ENCODE results near the gene CCND1.
A peak's percentile ranks its signal among the peaks of the same experiment; 100 is the strongest.

CCND1 gene

DNA sequence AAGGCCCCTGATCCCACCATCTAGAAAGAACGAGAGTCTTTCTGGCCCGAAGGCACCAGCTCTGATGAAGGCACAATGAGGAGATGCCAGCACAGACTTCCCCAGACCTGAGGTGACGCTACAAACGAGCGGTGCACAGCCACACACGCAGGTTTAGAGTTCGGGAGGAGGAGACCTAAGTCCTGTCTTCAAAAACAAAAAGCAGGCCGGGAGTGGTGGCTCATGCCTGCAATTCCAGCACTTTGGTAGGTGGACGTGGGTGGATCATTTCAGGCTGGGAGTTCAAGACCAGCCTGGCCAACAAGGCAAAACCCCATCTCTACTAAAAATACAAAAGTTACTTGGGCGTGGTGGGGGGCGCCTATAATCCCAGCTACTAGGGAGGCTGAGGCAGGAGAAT is 24.7 kb downstream of the CCND1 start:
- Histone ChIP-seq H3K27ac (no peak overlapping the region), H3K9ac (no peak overlapping the region), H3K9me3 (no peaks in the 10 kb centered on the region), H3K36me3 (peaks cover 48% of the 10 kb centered on the region), H3K4me1 (peaks cover 80% of the 10 kb centered on the region), H3K27me3 (no peaks in the 10 kb centered on the region), H3K4me2 (no peak overlapping the region), H4K20me1 (peaks cover 82% of the 10 kb centered on the region), H3K4me3 (no peak overlapping the region)
- TF ChIP-seq Cebpa-rat (IDR thresholded peaks at IDR 0.05) = no peak

DNA sequence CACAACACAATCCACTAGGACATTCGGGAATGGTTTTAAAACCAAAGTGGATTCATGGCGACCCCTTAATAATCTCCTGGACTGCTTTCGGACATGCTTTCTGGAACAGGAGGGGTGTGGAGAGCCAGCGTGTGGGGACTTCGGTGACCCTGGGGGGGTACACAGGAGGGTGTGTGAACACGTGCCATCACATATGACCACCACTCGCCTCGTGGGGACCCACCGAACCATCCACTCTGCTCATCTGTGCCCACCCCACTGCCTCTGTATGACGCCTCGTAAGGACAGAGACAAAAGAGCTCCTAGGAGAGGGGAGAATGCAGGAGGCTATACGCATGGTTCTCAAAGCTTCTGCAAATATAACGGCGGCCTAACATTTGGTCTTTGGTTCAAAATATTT is 25.3 kb downstream of the CCND1 start:
- H3K4me3 ChIP-seq = no peak overlapping the region
- no peaks in the 10 kb centered on the region for H3K9me3 ChIP-seq
- no peaks in the 10 kb centered on the region for H3K27me3 ChIP-seq
- peaks cover 88% of the 10 kb centered on the region for H4K20me1 ChIP-seq
- no peak overlapping the region for H3K4me2 ChIP-seq
- H3K36me3 ChIP-seq = peaks cover 54% of the 10 kb centered on the region
- no peak for TF ChIP-seq Cebpa-rat (IDR thresholded peaks at IDR 0.05)
- no peak overlapping the region for H3K27ac ChIP-seq
- no peak overlapping the region for H3K9ac ChIP-seq
- peaks cover 79% of the 10 kb centered on the region for H3K4me1 ChIP-seq

DNA sequence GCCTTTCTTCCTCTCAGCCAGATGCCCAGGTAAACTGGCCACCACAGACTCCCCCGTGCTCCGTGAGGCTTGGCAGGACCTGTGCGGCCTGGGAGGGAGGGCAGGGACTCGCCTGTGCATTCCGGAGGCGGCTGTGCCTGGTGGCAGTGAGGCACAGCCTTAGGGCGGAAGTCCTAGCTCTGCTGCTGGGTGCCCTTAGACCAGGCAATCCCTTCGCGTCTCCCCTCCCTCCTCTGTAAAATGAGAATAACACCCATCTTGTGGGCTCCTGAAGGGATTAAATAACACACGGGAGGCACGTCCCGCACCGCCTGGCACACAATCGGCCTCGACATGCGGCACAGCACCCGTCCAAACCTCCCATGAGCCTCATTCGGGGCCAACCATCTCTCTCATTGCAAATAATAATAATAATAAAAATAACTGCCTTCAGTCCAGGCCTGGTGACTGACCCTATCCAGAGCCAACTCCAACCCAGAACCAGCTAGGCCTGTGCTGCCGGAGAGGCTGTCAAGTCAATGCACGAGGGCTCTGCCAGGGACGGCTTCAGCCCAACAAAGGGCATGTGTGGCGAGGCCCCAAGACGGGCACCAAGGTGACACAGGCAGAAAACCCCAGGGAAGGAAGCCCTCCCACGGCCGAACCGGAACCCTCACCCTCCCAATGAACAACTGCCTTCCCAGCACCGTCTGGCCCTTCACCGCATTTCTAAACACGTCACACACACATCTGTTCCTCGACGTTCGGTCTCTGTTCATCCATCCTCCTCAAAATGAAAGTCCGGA is 26.0 kb downstream of the CCND1 start:
- Histone ChIP-seq H3K9me3 (no peaks in the 10 kb centered on the region), H4K20me1 (peaks cover 95% of the 10 kb centered on the region), H3K27me3 (no peaks in the 10 kb centered on the region), H3K4me1 (peaks cover 73% of the 10 kb centered on the region), H3K4me2 (no peak overlapping the region), H3K4me3 (no peak overlapping the region), H3K36me3 (peaks cover 61% of the 10 kb centered on the region), H3K9ac (no peak overlapping the region), H3K27ac (no peak overlapping the region)
- TF ChIP-seq Cebpa-rat (IDR thresholded peaks at IDR 0.05) = no peak

DNA sequence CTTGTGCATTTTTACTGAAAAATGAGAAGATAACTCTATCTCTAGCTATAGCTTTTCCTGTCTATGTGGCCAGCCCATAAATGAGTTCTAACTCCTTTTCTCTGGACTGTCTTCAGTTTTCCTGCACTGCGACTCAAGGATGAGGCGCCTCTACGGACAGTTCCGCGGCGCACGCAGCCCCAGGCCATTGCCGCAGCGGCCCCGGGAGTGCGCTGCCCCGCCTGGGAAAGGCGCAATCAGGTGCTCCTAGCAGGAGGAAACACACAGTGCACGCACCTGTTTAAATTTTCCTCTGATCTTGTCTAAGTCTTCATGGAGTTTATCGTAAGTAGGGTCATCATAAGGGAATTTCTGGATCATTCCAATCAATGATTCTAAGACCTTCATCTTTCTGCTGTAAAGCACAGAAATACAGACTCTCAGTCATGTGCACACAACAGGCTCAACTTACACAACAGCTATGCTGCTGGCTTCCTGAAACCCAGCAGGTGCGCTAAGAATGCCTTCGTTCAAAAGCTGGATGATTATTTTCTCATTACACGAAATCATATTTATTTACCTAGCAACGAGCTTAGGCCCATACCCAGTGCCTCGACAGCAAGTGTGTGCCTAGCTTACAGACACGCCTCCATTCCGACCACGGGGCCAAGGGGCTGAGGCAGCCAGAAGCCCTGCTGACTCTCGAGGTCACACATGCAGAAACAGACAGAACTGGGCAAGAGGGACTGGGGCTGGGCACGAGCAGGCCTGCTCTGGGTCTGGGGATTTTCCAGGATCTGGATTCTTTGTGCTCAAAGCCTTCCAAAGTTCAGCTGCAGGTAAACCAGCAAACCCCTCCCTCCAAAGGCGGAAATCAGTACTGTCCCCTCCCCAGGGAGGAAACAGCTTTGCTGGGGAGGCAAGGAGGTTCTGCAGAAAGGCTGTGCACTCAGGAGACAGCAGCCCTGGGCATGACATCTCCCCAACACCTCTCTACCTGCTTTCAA is 27.0 kb downstream of the CCND1 start:
- H3K4me1 ChIP-seq = peaks cover 63% of the 10 kb centered on the region
- no peaks in the 10 kb centered on the region for H3K9me3 ChIP-seq
- no peak overlapping the region for H3K27ac ChIP-seq
- H4K20me1 ChIP-seq = peaks cover 96% of the 10 kb centered on the region
- peak overlapping the region; percentile 52 for H3K4me2 ChIP-seq
- no peaks in the 10 kb centered on the region for H3K27me3 ChIP-seq
- H3K9ac ChIP-seq = peak overlapping the region; percentile 69
- peaks cover 71% of the 10 kb centered on the region for H3K36me3 ChIP-seq
- no peak for TF ChIP-seq Cebpa-rat (IDR thresholded peaks at IDR 0.05)
- H3K4me3 ChIP-seq = no peak overlapping the region

DNA sequence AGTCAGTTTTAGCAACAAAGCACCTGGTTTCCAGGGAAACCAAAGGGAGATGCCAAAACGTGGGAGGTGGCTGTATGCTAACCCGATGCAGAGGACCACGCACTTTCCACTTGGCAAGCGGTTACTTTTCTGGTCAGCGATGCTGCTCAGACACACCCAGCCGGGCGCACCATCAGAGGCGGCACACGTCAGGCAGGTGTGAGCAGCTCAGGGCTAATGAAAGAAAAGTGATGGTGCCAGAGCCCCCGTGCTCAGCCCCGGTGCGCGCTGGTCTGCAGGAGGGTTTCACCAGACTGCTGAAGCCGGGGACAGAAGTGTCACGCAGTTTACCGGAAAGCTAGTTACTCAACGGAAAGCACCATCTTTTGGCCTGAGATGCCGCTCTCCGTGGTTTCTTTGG is 28.5 kb downstream of the CCND1 start:
- Histone ChIP-seq H3K27me3 (no peaks in the 10 kb centered on the region), H3K4me3 (no peak overlapping the region), H3K9ac (no peak overlapping the region), H3K4me1 (peaks cover 63% of the 10 kb centered on the region), H3K27ac (no peak overlapping the region), H4K20me1 (peaks cover 96% of the 10 kb centered on the region), H3K36me3 (peaks cover 67% of the 10 kb centered on the region), H3K4me2 (no peak overlapping the region), H3K9me3 (no peaks in the 10 kb centered on the region)
- no peak for TF ChIP-seq Cebpa-rat (IDR thresholded peaks at IDR 0.05)

DNA sequence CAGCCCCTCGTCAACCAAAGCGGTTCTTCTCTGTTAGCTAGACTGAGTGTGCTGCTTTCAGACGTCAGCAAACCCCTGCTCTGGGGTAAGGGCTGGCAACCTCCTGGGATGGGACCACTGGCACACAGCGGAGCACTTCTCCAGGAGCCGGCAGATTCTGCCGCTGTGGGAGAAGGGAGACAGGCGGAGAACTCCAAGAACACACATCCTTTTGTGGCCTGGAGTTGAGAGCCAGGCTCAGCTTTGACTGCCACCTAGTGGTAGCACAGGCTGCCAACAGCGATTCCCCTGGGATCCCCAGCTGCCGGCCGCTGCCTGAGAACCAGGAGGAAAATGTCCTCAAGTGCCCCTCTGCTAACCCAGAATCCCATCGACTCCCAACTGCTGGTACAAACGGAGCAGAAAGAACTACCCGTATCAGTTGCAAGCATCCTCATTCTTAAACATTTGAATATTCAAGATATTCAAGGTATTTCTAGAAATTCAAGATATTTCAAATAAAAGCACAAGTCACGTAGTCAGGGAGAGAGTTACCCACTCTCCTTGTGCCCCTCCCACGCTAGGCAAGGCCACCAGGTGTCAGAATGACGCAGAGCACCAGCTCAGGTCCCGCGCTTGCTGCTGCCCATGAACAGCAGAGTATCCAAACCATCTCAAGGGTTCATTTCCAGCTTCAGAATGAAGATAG is 29.3 kb downstream of the CCND1 start:
- Histone ChIP-seq H3K4me3 (no peak overlapping the region), H3K27me3 (no peaks in the 10 kb centered on the region), H3K36me3 (peaks cover 63% of the 10 kb centered on the region), H3K9ac (no peak overlapping the region), H3K27ac (no peak overlapping the region), H4K20me1 (peaks cover 94% of the 10 kb centered on the region), H3K4me1 (peaks cover 57% of the 10 kb centered on the region), H3K9me3 (no peaks in the 10 kb centered on the region), H3K4me2 (peak overlapping the region; percentile 23)
- TF ChIP-seq Cebpa-rat (IDR thresholded peaks at IDR 0.05) = no peak

DNA sequence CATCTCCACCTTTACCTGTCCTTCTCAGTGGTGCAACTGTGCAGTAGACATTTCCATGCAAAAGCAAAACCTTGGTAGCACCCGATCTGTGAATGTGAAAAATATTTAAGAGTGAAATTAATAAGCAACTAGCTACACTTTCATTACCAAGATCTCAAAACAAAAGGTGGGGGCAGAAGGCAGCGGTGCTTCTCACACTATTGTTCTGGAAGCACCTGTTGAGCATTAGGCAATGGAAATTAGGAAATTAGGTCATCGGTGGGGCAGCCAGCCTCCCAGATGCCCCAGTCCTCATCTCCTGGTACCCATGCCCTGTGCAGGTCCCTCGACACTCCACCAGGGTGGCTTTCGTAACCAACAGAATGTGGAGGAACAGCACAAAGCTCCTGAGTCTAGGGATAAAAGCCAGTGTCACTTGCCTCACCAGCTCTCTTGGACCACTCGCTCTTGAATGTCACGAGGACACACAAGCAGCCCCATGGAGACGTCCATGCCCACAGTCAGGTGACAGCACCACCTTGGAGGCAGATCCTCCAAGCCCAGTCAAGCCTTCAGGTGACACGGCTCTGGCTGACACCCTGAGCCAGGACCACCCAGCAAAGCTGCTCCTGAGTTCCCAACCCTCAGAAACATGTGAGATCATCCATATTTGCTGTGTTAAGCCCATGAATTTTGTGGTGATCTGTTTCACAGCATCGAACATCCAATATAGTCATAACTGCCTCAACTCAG is 30.9 kb downstream of the CCND1 start:
- Histone ChIP-seq H3K4me2 (no peak overlapping the region), H3K27ac (no peak overlapping the region), H3K36me3 (peaks cover 49% of the 10 kb centered on the region)

DNA sequence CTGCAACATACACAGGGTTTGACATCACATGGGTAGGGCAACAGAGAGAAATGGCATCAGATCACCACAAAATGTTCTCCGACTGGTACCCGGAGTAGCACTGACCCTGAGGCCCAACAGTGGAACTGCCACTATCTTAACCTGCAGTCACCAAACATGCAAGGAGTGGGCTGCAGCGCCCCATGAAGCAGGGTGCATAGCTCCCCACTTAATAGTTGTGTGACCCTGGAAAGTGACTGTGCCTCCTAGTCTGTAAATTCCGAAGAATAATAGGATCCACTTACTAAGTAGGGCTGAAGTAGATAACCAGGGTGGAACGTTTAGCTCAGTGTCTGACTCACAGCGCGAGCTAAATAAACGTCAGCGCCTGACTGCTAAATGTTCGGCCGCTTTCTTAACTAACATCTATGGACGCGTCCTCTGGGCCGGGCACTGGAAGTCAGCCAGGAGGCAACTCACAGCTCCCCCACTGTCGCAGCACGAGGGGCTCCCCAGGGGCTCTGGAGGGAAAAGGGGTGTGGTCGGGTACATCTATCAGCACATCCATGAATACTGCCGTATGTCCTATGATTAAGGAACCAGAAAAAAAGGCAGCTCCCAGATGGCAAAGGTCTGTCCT is 33.4 kb downstream of the CCND1 start:
- TF ChIP-seq Cebpa-rat (IDR thresholded peaks at IDR 0.05) = no peak
- peaks cover 34% of the 10 kb centered on the region for H3K36me3 ChIP-seq
- peak overlapping the region; percentile 90 for H3K9ac ChIP-seq
- peak overlapping the region; percentile 91 for H3K27ac ChIP-seq
- H3K4me3 ChIP-seq = peak overlapping the region; percentile 85
- peaks cover 37% of the 10 kb centered on the region for H3K4me1 ChIP-seq
- no peaks in the 10 kb centered on the region for H3K9me3 ChIP-seq
- no peaks in the 10 kb centered on the region for H3K27me3 ChIP-seq
- H3K4me2 ChIP-seq = peak overlapping the region; percentile 97
- peaks cover 58% of the 10 kb centered on the region for H4K20me1 ChIP-seq

More for the DNA sequence above, 30.9 kb downstream of the CCND1 start:
- Histone ChIP-seq H3K4me3 (no peak overlapping the region), H3K27me3 (no peaks in the 10 kb centered on the region), H4K20me1 (peaks cover 79% of the 10 kb centered on the region), H3K9ac (0 out of 2 replicates have a peak overlapping the region, but pooled peaks have one; percentile 16), H3K4me1 (peaks cover 55% of the 10 kb centered on the region), H3K9me3 (no peaks in the 10 kb centered on the region)
- no peak for TF ChIP-seq Cebpa-rat (IDR thresholded peaks at IDR 0.05)

All from BLaER1 (cell line).